RWPE1 (cell line): ENCODE results near the gene NELFB.
A peak's percentile ranks its signal among the peaks of the same experiment; 100 is the strongest.

Experiments used
- CTCF ChIA-PET: fragments of 350-600 bp; sonication (Branson Sonifier 250); formaldehyde crosslinking; extraction: SDS; loops from one replicate; lab custom pipeline; 2021; lab: Yijun Ruan, JAX
- POLR2A ChIA-PET: fragments of 400-600 bp; formaldehyde crosslinking; extraction: SDS; loops from one replicate; lab custom pipeline; 2020; ENCODE audit warnings: antibody characterized with exemption; ENCODE audit not compliant: low non-redundant PET; lab: Yijun Ruan, JAX
- DNase-seq: peaks from one replicate; pipeline ENCODE4 v3.0.0; 2012; ENCODE audit warnings: low spot score
- H3K27ac ChIP-seq: fragments of 450-650 bp; 2 replicates; pipeline ENCODE4 v1.5.1; 2017
- CTCF ChIP-seq: fragments of 450-650 bp; conservative IDR thresholded peaks from 2 replicates; pipeline ENCODE4 v1.5.1; 2017; ENCODE audit warnings: low read depth, mild to moderate bottlenecking

Gene NELFB

GRCh38 chr9:137299938-137300337, 44.8 kb downstream of the NELFB start:
- POLR2A ChIA-PET: interaction anchor here (0.5 kb wide), 1 partner anchor 45 kb away, joined by 4 read pairs; no protein-coding TSS in a partner anchor
- peak overlapping the region; percentile 92 for H3K27ac ChIP-seq
- CTCF ChIA-PET: interaction anchor here (0.7 to 0.8 kb wide), 2 partner anchors 110 to 271 kb away, joined by 3 read pairs; no protein-coding TSS in a partner anchor
- TF ChIP-seq CTCF: no peak
- DNase-seq: no peak

GRCh38 chr9:137300567-137301080, 45.5 kb downstream of the NELFB start:
- H3K27ac ChIP-seq: peak overlapping the region; percentile 92
- CTCF ChIA-PET: interaction anchor here (0.6 to 2.2 kb wide), 7 partner anchors 7 to 272 kb away, joined by 3 to 7 read pairs (median 3); no protein-coding TSS in a partner anchor
- no peak for DNase-seq
- POLR2A ChIA-PET: interaction anchor here (0.5 to 1.1 kb wide), 3 partner anchors 45 to 150 kb away, joined by 3 to 4 read pairs (median 4); no protein-coding TSS in a partner anchor
- TF ChIP-seq CTCF: no peak

GRCh38 chr9:137301081-137301947, 46.2 kb downstream of the NELFB start:
- H3K27ac ChIP-seq: peak overlapping the region; percentile 92
- ChIA-PET POLR2A (interaction anchor here (0.6 to 1.4 kb wide), 10 partner anchors 12 to 149 kb away, joined by 3 to 12 read pairs (median 4); partner anchors contain the start of gene TOR4A), CTCF (interaction anchor here (0.5 to 2.8 kb wide), 21 partner anchors 8 to 203 kb away, joined by 3 to 13 read pairs (median 4); partner anchors contain the start of genes EXD3 and TOR4A)
- TF ChIP-seq CTCF: peak; percentile 85
- no peak for DNase-seq

GRCh38 chr9:137302118-137302448, 47.0 kb downstream of the NELFB start, which contains the start of gene NRARP:
TSS of gene NRARP (minus strand) at chr9:137302271. CDS start at chr9:137301928, 343 bp downstream.
- no peak for TF ChIP-seq CTCF
- CTCF ChIA-PET: interaction anchor here (0.5 to 2.8 kb wide), 26 partner anchors 8 to 309 kb away, joined by 3 to 13 read pairs (median 4); partner anchors contain the start of genes EXD3 and TOR4A
- H3K27ac ChIP-seq: peak within 1 kb of the TSS; percentile 92
- POLR2A ChIA-PET: interaction anchor here (0.5 to 1.4 kb wide), 8 partner anchors 11 to 207 kb away, joined by 3 to 7 read pairs (median 3); no protein-coding TSS in a partner anchor
- peak; percentile 95 for DNase-seq

GRCh38 chr9:137302449-137303150, 47.5 kb downstream of the NELFB start:
- DNase-seq: peak; percentile 91
- ChIA-PET CTCF (interaction anchor here (0.5 to 2.8 kb wide), 28 partner anchors 9 to 318 kb away, joined by 3 to 13 read pairs (median 4); partner anchors contain the start of genes EXD3, RNF224 and TOR4A), POLR2A (interaction anchor here (0.5 to 1.4 kb wide), 6 partner anchors 10 to 207 kb away, joined by 3 to 7 read pairs (median 4); partner anchors contain the start of gene EXD3)
- peak overlapping the region; percentile 92 for H3K27ac ChIP-seq
- peak; percentile 92 for TF ChIP-seq CTCF
